Loucy (cell line): ENCODE measurements around the gene CCDC3.

Source experiments
- EZH2phosphoT487 ChIP-seq: fragments of 200-600 bp; IDR thresholded peaks from 2 replicates; pipeline ENCODE4 v1.6.1; 2018; ENCODE audit warnings: antibody characterized with exemption, mild to moderate bottlenecking, moderate library complexity, borderline replicate concordance
- TF ChIP-seq, protein P1 (sequence below): fragments of 200-600 bp; sonication (generic); conservative IDR thresholded peaks from 2 replicates; pipeline ENCODE4 v1.5.1; 2014; ENCODE audit warnings: mild to moderate bottlenecking, antibody characterized with exemption, low read length

DNA sequence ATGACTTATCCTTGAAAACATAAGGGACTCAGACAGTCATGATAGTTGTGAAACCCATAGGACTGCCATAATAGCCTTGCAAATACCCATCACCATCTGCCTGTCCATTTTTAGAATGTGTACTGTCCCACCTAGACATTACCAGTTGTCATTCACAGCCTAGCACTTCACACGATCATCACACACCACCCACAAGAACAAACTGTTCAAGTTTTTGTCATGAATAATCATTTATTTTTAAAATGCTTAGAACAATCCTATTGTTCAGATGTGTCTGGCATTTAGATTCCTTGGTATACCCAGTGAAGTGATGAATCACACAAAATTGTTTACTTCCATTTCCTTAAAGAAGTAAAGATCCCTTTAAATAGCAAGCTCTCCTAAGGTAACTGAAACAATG lies 46.6 kb downstream of the CCDC3 start:
- TF ChIP-seq, protein P1, sequence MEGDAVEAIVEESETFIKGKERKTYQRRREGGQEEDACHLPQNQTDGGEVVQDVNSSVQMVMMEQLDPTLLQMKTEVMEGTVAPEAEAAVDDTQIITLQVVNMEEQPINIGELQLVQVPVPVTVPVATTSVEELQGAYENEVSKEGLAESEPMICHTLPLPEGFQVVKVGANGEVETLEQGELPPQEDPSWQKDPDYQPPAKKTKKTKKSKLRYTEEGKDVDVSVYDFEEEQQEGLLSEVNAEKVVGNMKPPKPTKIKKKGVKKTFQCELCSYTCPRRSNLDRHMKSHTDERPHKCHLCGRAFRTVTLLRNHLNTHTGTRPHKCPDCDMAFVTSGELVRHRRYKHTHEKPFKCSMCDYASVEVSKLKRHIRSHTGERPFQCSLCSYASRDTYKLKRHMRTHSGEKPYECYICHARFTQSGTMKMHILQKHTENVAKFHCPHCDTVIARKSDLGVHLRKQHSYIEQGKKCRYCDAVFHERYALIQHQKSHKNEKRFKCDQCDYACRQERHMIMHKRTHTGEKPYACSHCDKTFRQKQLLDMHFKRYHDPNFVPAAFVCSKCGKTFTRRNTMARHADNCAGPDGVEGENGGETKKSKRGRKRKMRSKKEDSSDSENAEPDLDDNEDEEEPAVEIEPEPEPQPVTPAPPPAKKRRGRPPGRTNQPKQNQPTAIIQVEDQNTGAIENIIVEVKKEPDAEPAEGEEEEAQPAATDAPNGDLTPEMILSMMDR: no peak
- no peak for TF ChIP-seq EZH2phosphoT487
